Fibroblast of lung (primary cell): ENCODE measurements around the gene RCBTB1.
"Not testable (repeated sequence)": the region's sequence is repeated elsewhere in the genome, so short reads cannot be mapped to it uniquely, and the experiment has no call there.

Source experiments
- CTCF ChIP-seq, 2 donors: IDR thresholded peaks in 1 of 2; conservative IDR thresholded peaks in 1 of 2; 1 replicate in 1 of 2; 2 replicates in 1 of 2; pipeline ENCODE4 v1.5.1; 2011 to 2012; ENCODE audit warnings: low read length in 2 of 2, control low read depth in 1 of 2, inconsistent platforms in 1 of 2, low read depth in 1 of 2, mild to moderate bottlenecking in 1 of 2
- EZH2 ChIP-seq: IDR thresholded peaks from 2 replicates; pipeline ENCODE4 v1.5.1; 2012; ENCODE audit warnings: low read length, control low read depth, mild to moderate bottlenecking; ENCODE audit errors: missing control alignments

DNA sequence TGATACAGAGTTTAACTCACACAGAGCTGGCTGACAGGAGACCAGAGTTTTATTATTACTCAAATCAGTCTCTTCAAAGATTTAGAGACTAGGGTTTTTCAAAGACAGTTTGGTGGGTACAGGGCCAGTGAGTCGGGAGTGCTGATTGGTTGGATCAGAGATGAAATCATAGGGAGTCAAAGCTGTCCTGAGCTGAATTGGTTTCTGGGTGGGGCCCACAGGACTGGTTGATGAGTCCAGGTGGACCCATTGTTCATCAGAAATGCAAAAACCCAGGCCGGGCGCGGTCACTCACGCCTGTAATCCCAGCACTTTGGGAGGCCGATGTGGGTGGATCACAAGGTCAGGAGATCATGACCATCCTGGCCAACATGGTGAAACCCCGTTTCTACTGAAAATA is 17.3 kb upstream of the RCBTB1 start:
- not testable (repeated sequence) for TF ChIP-seq CTCF (conservative IDR thresholded peaks at IDR 0.05 in 1 of 2, IDR thresholded peaks at IDR 0.05 in 1 of 2; ENCODE audit: low read depth in 1 of 2, low read length in 2 of 2); EZH2
